NB4 (cell line): Measurements from ENCODE around the gene PLD2.

Experiments
- MYC ChIP-seq: IDR thresholded peaks from 2 replicates; pipeline ENCODE4 v1.6.1; 2011; ENCODE audit warnings: low read depth, low read length
- TF ChIP-seq, protein P1 (sequence below): IDR thresholded peaks from one replicate; pipeline ENCODE4 v1.5.1; 2012; ENCODE audit warnings: low read depth, low read length

DNA sequence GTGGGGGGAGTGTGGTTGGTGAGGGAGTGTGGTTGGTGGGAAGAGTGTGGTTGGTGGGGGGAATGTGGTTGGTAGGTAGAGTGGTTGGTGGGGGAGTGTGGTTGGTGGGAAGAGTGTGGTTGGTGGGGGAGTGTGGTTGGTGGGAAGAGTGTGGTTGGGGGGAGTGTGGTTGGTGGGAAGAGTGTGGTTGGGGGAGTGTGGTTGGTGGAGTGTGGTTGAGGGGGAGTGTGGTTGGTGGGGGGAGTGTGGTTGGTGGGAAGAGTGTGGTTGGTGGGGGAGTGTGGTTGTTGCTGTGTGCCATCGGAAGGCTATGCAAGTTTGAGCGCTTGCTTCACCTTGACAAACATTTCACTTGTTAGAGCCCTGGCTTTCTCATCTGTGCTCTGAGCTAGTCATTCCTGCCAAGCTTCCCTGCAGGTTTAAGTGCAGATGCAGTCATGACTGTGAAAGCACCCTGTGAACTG, 46.3 kb downstream of the PLD2 start:
- TF ChIP-seq, protein P1, sequence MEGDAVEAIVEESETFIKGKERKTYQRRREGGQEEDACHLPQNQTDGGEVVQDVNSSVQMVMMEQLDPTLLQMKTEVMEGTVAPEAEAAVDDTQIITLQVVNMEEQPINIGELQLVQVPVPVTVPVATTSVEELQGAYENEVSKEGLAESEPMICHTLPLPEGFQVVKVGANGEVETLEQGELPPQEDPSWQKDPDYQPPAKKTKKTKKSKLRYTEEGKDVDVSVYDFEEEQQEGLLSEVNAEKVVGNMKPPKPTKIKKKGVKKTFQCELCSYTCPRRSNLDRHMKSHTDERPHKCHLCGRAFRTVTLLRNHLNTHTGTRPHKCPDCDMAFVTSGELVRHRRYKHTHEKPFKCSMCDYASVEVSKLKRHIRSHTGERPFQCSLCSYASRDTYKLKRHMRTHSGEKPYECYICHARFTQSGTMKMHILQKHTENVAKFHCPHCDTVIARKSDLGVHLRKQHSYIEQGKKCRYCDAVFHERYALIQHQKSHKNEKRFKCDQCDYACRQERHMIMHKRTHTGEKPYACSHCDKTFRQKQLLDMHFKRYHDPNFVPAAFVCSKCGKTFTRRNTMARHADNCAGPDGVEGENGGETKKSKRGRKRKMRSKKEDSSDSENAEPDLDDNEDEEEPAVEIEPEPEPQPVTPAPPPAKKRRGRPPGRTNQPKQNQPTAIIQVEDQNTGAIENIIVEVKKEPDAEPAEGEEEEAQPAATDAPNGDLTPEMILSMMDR, result no peak
- TF ChIP-seq MYC, result no peak
